Nephron (organoid): Measurements from ENCODE around the gene MGMT.

Experiments used
- H3K27ac Mint-ChIP-seq, 3 experiments: 2 replicates each; pipeline ENCODE4 v1.8.0; 2020; ENCODE audit warnings: mixed read lengths in 3 of 3, mild to moderate bottlenecking in 2 of 3, moderate library complexity in 1 of 3
- H3K27me3 Mint-ChIP-seq: 2 replicates; pipeline ENCODE4 v1.8.0; 2021; ENCODE audit warnings: low read depth, mild to moderate bottlenecking, moderate library complexity, mixed read lengths
- H3K36me3 Mint-ChIP-seq: 2 replicates; pipeline ENCODE4 v1.8.0; 2020; ENCODE audit warnings: low read depth, mixed read lengths
- H3K4me1 Mint-ChIP-seq: 2 replicates; pipeline ENCODE4 v1.8.0; 2020; ENCODE audit warnings: mixed read lengths
- H3K4me3 Mint-ChIP-seq, 3 experiments: 2 replicates each; pipeline ENCODE4 v1.8.0; 2020; ENCODE audit warnings: mild to moderate bottlenecking in 3 of 3, mixed read lengths in 3 of 3, moderate library complexity in 2 of 3
- H3K9me3 Mint-ChIP-seq: 2 replicates; pipeline ENCODE4 v1.8.0; 2020; ENCODE audit warnings: mixed read lengths
- TF ChIP-seq, protein P1 (sequence below), 3 experiments: fragments of 200-600 bp; sonication (generic); IDR thresholded peaks; one replicate each; pipeline ENCODE4 v1.5.0; 2021; ENCODE audit warnings: antibody characterized with exemption in 3 of 3; ENCODE audit not compliant: unreplicated experiment in 3 of 3

Gene MGMT

DNA sequence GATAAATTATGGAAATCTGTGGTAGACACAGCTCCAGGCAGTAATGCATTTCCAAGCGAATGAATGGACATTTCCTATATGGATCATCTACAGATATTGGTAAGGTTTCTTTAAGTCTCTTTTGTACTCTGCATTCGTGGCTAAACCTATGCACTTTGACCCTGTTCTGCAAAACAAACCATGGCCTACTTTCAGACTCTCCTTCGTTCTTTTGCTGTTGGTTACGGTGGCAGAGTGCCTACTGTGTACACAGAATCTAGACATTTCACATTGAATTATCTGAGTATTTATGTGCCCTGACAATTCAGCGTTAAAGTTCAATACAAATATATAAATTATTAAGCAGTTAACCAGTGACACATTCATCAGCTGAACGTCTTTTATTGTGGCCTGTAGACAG, 93.3 kb downstream of the MGMT start:
- Mint-ChIP-seq H3K9me3 (no peaks in the 10 kb centered on the region), H3K27ac (peak overlapping the region in 1 of 3 experiments; percentile 67), H3K27me3 (peaks cover 4% of the 10 kb centered on the region), H3K4me1 (peaks cover 6% of the 10 kb centered on the region), H3K36me3 (peaks cover 5% of the 10 kb centered on the region), H3K4me3 (no peak overlapping the region)
- TF ChIP-seq, protein P1, sequence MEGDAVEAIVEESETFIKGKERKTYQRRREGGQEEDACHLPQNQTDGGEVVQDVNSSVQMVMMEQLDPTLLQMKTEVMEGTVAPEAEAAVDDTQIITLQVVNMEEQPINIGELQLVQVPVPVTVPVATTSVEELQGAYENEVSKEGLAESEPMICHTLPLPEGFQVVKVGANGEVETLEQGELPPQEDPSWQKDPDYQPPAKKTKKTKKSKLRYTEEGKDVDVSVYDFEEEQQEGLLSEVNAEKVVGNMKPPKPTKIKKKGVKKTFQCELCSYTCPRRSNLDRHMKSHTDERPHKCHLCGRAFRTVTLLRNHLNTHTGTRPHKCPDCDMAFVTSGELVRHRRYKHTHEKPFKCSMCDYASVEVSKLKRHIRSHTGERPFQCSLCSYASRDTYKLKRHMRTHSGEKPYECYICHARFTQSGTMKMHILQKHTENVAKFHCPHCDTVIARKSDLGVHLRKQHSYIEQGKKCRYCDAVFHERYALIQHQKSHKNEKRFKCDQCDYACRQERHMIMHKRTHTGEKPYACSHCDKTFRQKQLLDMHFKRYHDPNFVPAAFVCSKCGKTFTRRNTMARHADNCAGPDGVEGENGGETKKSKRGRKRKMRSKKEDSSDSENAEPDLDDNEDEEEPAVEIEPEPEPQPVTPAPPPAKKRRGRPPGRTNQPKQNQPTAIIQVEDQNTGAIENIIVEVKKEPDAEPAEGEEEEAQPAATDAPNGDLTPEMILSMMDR (IDR thresholded peaks at IDR 0.05; ENCODE audit: unreplicated experiment in 3 of 3): no peak

DNA sequence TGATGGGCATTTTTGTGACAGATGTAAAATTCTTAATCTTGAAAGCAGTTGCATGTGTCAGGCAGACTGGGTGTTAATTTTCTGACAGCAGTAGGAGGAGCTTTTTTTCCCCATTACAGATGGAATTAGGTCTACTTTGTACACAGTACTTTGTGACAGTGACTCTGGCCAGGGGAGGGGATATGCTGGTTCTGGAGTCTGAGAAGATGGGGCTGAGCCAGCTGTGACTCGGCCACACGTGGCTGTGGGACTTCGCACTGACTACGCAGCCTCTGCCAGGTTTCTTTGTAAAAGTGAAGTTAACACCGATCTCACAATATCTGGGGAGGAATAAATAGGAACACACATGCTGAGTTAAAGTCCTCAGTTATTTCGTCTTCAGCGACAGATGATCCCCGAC, 95.4 kb downstream of the MGMT start:
- H3K4me3 Mint-ChIP-seq: no peak overlapping the region
- peak overlapping the region in 1 of 3 experiments; percentile 40 for H3K27ac Mint-ChIP-seq

DNA sequence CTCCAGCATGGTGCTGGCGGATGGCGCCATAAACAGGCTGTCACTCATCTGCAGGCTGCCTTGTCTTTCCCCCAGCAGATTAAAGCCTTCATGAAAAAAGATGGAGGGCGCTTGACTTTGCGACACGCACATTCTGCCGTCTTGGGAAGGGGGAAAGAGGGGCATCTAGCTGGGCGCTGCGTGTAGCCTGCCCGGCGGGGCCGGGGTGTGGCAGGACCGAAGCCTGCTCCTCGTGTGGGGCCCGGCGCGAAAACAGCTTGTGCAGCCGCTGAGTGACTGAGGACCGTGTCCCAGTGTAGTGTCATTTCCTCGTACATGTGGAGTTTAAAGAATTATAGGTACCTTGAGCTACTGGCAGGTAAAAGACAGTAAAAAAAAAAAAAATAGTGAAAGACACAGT, 97.9 kb downstream of the MGMT start:
- Mint-ChIP-seq H3K27me3 (peaks cover 4% of the 10 kb centered on the region), H3K36me3 (no peaks in the 10 kb centered on the region), H3K9me3 (no peaks in the 10 kb centered on the region), H3K4me1 (peaks cover 6% of the 10 kb centered on the region), H3K27ac (no peak overlapping the region), H3K4me3 (no peak overlapping the region)
- TF ChIP-seq, protein P1 (IDR thresholded peaks at IDR 0.05; ENCODE audit: unreplicated experiment in 3 of 3): no peak

More for the DNA sequence above, 95.4 kb downstream of the MGMT start:
- Mint-ChIP-seq H3K36me3 (no peaks in the 10 kb centered on the region), H3K4me1 (peaks cover 6% of the 10 kb centered on the region), H3K9me3 (no peaks in the 10 kb centered on the region), H3K27me3 (peaks cover 4% of the 10 kb centered on the region)
- TF ChIP-seq, protein P1 (IDR thresholded peaks at IDR 0.05; ENCODE audit: unreplicated experiment in 3 of 3): no peak

DNA sequence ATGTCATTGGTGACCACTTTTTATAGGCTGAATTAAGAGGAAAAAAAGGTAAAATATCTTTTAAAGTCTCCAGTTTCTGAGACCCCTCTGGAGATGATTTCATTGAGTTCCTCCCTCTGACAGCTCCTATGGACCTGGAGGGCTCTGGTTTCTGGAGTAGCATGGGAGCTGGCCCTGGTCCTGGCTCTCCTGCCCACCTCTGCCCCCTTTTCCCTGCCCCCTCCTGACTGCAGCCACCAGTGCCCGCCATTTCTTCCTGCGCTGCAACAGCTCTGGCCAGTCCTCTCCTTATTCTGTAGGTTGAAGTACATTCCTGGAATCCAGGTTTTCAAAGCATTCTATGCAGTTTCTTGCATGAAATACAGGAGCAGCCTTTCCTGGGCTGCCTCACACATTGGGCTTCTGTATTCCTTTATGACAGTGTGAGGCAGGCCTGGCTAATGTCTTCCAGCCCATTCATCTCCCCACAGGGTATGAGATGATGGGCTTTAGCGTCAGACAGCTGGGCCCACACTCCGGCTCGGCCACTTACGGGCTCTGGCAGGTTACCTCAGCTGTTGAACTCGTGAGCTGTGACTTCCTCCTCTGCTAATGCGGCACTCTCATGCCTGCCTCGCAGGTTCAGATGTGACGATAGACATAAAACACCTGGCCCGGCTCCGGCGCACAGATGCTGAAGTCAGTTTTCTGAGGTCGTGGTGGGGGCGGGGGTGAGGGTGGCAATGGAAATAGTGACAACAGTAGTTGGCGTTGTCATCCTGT, 101.7 kb downstream of the MGMT start:
- Mint-ChIP-seq H3K4me1 (no peaks in the 10 kb centered on the region), H3K9me3 (no peaks in the 10 kb centered on the region), H3K27me3 (no peaks in the 10 kb centered on the region), H3K27ac (no peak overlapping the region), H3K36me3 (no peaks in the 10 kb centered on the region), H3K4me3 (no peak overlapping the region)
- TF ChIP-seq, protein P1 (IDR thresholded peaks at IDR 0.05; ENCODE audit: unreplicated experiment in 3 of 3): no peak

DNA sequence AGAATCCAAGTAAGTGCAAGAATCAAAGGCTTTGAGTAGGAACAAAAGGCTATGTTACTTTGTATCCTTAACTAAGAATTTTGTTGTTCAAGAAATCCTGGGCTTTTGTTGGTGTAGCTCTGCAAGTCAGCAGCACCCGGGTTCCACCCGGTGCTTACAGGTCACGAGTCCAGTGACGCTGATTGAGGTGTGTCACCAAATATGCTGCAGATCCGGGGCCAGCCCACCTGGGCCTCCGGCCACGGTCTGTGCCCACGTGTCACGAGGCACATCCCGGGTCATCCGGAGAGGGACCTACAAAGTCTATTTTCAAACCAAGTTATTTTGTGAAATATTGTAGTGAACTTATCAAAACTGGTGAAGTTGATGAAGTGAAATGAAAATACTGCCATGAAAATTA, 103.1 kb downstream of the MGMT start:
- TF ChIP-seq, protein P1 (IDR thresholded peaks at IDR 0.05; ENCODE audit: unreplicated experiment in 3 of 3): no peak
- Mint-ChIP-seq H3K9me3 (peaks cover 3% of the 10 kb centered on the region), H3K4me1 (no peaks in the 10 kb centered on the region), H3K27me3 (no peaks in the 10 kb centered on the region), H3K4me3 (no peak overlapping the region), H3K27ac (peak overlapping the region in 1 of 3 experiments; percentile 22), H3K36me3 (no peaks in the 10 kb centered on the region)

DNA sequence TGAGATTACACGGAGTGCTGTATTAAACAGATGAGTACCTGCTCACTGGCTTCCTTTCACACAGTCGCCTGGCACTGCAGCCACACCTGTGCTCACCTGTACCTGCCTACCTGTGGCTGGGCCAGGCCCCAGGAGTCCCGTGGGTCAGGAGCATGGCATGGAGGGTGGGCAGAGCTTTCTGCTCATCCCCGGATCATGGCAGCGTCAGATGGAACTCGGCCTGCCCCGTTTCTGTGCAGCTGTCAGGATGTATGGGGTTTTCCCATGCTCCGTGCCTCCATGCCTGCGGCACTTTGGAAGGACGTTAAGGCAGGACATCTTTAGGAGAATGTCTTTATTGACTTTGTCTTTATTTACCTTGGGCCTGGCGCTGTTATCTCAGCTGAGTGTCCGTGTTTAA, 112.2 kb downstream of the MGMT start:
- no peak overlapping the region for H3K27ac Mint-ChIP-seq
- TF ChIP-seq, protein P1 (IDR thresholded peaks at IDR 0.05; ENCODE audit: unreplicated experiment in 3 of 3): no peak
- H3K4me1 Mint-ChIP-seq: no peaks in the 10 kb centered on the region
- H3K36me3 Mint-ChIP-seq: peaks cover 9% of the 10 kb centered on the region
- H3K9me3 Mint-ChIP-seq: peaks cover 15% of the 10 kb centered on the region
- no peak overlapping the region for H3K4me3 Mint-ChIP-seq
- peaks cover 3% of the 10 kb centered on the region for H3K27me3 Mint-ChIP-seq
